Erythroblast (primary cell): ENCODE measurements around the gene DEPDC5.

Source experiments
- GATA1 ChIP-seq: IDR thresholded peaks from 2 replicates; pipeline ENCODE4 v1.6.1; 2011; ENCODE audit warnings: low read depth, mild to moderate bottlenecking, control low read depth, low read length, moderate library complexity
- POLR2A ChIP-seq: IDR thresholded peaks from 2 replicates; pipeline ENCODE4 v1.6.1; 2011; ENCODE audit warnings: mild to moderate bottlenecking, low read length

DNA sequence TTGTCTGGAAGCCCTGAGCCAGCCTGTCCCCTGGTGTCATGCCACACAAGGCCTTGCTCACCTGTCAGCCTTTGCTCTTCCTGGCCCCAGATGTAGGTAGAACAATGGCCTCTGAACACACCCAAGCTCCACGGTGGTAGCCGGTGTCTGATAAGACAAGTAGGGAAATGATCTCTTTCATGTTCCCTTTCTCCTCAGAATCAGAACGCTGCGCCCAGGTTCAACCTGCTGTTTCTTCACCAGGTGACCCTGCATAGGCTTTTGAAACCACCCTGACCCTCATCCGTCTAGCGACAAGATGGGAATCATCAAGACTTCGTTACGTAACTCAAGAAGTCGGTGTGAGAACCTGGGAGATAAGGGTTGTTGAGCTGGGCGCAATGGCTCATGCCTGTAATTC lies 161.8 kb downstream of the DEPDC5 start:
- TF ChIP-seq POLR2A (no peak), GATA1 (no peak)
